ENCODE results near the gene LAMC3.

LAMC3 gene

DNA sequence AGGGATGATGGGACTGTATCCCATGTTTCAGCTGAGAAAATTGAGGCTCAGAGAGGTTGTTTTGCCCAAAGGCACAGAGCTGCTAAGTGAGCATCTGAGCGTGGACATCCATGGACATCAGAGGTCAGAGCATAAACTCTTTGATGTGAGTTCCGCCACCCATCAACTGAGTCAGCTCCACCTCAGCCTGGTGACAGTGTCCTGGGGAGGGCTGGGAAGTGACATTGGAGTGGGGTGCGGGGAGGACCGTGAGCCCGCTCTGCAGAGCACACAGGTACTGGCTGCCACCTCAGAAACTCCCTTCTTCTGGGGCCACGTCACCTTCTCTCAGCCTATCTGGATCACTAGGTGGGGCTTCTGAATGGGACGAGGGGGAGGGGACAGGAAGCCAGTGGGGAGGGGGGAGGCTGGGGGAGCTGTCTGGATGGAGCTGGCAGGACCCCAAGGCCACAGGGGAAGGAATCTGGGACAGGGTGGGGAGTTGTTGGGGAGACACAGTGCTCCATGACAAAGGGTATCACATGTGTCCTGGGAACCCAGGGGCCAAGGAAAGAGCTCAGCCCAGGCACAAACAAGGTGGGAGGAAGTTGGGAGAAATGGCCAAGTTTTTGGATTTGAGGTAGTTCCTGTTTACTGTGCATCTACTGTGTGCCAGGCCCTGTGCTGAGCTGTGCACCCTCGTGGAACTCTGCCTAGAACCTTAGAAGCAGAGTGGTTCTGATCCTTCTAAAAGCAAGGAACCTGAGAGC, 2.5 kb downstream of the LAMC3 start:
- no peak for DNase-seq

DNA sequence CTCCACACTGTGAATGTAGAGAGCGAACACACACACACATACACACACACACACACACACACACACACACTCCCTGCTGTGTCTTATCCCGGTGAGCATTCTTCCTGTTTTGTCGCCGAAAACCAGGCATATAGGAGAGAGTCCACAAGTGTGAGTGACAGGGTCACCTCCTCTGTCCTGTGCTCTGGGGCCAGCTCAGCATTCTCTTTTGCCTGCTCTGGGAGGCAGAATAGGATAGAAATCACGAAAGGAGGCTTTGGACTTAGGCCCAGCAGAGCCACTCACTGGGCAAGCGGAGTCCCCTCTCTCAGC, 3.0 kb downstream of the LAMC3 start:
- no peak for DNase-seq

DNA sequence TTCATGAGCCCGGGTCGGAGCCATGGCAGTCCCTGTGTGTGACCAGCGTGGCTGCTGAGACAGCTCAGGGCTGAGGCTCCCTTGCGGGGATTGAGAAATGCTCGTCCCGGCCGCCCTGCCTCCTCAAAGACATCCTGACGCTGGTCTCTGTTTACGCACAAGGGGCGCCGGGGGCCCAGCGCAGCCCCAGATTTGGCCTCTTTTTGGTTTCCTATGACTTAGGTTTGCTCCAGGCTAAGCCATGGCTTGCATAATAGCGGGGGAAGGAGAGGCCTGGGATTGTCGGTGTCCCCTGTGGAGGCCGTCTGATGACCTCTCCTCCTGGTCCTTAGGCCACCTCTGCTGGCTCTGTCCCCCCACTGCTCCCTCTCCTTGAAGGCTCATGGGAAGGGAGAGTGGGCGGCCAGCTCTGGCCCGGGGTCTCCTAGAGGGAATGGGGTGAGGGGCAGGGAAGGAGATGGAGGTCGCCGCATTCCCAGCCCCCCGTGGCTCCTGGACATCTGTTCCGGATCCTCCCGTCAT, 3.5 kb downstream of the LAMC3 start:
- DNase-seq, result no peak

DNA sequence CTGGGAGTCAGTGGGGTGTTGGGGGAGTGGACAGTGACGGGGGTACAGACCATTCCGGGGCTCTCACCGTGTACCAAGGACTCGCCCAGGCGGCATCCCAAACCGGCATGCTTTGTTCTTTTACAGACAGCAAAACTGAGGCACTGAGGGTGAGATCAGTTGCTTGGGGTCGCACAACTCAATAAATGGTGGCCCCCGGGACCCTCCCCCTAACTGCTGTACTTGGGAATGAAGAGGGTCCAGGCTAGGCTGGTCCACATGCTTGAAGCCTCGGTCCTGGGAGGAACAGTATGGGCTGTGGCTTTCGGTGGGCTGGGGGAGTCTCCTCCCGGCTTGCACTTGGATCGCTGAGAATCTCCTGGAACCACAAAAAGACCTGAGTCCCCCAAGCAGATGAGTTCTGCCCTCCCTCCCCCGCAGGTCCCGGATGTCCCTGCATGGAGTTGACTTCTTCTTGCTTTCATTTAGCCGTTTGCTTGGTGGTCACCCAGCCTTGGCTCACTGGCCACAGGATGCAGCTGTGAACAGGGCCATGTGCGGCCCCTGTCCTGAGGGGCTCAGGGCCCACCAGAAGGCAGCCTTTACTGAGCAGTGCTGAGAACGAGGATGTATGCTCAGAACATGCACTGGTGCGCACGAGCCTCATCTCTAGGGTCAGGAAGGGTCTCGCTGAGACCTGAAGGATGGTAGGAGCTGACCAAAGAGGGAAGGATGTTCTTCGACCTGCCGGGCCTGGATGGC, 4.2 kb downstream of the LAMC3 start:
- DNase-seq, result no peak

DNA sequence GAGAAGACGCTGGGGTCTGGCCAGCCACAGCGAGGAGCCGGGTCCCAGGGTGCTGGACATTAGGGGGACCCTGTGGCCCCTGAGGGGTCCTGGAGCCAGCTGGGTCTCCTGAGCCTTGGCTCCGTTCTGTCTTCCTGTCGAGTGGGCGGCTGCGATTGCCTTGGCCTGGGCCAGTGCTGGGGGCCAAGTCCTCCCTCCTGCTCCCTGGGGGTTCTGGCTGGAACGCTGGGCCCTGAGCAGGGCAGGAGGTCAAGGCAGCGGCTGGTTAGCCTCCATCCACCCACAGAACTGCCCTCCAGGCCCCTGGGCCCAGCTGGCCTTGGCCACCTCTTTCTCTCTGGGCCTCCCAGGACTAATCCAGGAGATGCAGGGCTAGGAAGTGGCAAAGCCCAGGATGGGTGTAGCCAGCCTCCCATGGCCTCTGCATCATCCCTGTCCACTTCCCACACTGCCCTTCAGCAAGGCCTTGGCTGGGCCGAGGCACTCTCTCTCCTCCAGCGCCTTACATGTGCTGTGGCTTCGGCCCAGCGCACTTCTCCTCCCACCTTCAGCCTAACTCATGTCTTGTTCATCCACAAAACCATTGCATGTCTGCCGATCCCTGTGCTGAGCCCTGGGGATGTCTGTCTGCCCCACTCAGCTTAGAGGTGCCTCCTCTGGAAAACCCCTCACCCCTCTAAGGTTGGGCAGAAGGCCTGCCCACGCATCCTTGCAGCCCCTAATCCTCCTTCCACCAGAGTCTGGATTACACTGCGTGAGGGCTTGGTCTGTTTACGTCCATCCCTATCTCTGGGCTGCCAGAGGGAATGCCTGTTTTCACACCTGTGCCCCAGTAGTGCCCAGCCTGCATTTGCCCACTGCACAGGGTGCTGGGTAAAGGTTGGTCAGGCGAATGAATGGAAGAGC, 5.0 kb downstream of the LAMC3 start:
- DNase-seq, result no peak

DNA sequence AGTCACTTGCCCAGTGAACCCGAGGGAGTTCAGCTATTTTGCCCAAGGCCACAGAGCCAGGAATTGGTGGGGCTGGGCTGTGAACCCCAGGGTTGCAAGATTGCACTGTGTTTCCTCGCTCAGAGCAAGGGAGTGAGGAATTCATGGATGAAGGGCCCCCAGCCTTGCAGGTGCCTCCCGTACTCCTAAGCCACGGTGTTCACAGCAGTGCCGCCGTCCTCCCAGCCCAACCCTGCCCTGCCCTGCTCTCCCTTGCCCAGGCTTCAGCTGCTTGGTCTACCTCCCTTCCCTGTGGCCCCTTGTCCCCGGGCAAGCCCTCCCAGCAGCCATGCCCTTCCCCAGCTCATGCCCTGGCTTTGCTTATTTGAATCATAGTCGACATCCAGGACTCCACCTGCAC, 6.1 kb downstream of the LAMC3 start:
- DNase-seq, result no peak

DNA sequence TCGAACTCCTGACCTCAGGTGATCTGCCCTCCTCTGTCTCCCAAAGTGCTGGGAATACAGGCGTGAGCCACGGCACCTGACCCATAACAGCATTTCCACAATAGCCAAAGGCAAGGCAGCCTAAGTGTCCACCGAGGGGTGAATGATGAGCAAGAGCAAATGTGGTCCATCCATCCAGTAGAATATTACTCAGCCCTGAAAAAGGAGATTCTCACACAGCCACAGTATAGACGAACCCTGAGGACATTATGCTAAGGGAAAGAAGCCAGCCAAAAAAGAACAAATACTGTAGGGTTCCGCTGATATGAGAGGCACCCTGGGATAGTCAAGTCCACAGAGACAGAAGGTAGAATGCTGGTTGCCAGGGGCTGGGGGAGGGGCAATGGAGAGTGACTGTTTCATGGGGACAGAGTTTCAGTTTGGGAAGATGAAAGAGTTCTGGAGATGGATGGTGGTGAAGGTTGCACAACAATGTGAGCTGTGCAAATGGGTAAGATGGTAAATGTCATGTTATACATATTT, 7.0 kb downstream of the LAMC3 start:
- DNase-seq, result no peak

DNA sequence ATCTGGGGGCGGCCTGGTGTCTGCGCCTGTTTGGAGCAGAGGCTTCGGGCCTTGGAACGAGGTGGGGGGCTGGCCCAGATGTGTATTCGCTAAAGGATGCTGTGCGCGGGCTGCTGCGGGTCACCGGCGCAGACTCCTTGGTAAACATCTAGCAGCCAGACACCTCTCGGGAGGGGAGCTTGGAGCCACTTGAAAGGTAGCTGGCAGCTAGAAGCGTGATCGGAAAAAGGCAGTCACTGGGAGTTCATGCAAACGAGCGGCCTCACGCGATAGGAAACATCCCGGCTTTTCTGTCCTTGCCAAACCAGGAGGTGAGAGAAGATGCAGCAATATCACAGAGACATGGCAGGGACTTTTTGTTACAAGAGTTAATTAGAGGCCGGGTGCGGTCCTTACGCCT, 8.1 kb downstream of the LAMC3 start:
- DNase-seq, result no peak

DNA sequence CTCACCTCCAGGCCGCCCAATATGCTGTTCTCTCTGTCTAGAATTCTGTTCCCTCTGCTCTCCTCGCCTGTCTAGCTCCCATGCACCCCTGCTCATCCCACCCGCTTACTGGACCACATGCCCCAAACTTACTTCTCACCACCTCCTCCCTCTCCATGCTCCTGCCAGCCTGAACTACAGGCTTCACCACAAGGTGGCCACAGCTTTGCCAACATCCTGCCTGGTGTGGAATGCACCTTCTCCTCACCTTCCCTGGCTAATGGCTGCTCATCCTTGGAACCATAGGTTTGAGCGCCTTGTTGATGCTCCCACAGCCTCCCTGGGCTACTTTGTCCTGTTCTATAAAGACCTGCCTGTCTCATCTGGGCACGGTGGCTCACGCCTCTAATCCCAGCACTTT, 9.6 kb downstream of the LAMC3 start:
- DNase-seq, result no peak

DNA sequence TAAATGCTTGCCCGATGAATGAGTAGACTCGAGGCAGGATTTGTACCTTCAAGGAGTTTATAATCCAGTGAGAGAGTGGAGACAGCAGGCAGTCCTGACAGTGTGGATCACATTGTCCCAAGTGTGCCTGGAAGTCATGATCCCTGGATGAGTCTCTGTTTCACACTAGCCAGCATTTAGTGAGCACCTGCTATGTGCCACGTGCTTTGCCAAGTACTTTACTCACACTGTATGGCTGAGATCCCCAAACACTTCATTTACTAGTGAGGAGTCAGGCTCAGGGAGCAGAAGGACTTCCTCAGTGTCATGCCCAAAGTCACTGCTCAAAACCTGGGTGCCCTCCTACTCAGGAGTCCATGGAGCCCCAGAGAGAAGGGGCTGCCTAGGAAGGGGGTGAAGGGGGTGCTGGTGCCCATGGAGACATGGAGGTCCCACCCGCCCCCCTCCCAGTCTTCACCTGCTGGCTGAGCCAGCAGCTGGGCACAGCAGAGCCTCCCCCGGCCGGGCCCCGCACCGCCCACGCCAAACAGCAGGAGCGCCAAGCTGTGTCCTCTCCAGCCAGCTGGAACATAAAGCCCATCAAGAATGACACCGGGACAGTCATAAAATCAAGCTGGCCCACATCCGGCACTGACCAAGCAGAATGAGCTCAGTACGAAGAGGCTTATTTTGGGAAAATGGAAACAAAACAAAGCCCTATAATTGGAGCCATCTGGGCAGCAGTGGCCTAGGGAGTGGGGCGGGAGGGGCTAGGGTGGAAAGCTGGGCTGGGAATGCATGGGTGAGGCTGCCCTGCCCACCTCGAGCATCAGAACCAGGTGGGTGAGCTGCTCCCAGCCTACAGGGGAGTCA, 10.6 kb downstream of the LAMC3 start:
- DNase-seq, result no peak

DNA sequence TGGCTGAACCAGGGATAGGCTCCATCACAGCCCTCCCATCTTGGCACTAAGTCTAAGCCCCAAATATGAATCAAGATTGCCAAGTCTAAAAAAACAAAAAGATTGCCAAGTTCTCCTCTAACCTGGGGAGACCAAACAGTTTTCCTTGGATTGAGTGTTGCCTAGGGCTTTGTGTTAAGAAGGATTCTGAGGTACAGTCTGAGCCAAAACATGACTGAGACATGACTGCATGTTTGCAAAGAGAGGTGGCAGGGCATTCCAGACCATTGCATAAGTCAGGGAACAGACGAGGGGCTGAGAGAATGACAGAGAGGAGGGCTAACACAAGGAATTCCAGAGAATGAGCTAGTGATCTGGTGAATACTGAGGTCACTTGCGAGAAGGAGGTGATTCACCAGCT, 11.4 kb downstream of the LAMC3 start:
- no peak for DNase-seq

DNA sequence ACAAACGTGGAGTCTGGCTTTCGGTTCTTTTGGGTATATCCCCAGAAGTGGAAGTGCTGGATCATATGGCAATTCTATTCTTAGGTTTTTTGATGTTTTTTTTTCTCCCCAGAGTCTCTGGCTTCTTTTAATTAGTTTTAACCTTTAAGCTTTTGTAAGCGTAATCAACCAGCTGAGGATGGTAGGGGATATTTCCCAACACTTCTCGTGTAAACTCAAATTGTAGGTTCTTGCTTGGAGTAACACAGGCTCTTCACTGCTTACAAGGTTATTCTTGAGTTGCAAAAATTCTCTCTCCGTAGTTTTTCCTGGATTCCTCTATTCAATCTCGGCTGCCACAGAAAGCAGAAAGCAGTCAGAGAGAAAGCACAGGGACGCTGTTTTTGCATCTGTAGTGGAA, 11.9 kb downstream of the LAMC3 start:
- DNase-seq, result no peak

DNA sequence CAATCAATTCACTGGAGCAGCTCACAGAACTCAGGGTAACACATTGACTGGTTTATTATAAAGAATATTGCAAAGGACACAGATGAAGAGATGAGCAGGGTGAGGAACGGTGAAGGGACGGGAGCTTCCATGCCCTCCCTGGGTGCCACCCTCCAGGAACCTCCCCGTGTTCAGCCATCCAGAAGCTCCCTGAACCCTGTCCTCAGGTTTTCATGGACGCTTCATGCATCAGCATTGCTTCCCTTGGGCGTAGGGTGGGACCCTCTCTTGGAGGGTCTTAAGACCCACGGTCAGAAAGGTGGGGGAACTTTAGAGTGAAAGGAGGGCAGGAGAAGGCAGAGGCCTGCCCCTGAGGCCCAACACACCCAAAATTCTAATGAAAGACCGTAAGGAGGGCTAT, 12.8 kb downstream of the LAMC3 start:
- no peak for DNase-seq

DNA sequence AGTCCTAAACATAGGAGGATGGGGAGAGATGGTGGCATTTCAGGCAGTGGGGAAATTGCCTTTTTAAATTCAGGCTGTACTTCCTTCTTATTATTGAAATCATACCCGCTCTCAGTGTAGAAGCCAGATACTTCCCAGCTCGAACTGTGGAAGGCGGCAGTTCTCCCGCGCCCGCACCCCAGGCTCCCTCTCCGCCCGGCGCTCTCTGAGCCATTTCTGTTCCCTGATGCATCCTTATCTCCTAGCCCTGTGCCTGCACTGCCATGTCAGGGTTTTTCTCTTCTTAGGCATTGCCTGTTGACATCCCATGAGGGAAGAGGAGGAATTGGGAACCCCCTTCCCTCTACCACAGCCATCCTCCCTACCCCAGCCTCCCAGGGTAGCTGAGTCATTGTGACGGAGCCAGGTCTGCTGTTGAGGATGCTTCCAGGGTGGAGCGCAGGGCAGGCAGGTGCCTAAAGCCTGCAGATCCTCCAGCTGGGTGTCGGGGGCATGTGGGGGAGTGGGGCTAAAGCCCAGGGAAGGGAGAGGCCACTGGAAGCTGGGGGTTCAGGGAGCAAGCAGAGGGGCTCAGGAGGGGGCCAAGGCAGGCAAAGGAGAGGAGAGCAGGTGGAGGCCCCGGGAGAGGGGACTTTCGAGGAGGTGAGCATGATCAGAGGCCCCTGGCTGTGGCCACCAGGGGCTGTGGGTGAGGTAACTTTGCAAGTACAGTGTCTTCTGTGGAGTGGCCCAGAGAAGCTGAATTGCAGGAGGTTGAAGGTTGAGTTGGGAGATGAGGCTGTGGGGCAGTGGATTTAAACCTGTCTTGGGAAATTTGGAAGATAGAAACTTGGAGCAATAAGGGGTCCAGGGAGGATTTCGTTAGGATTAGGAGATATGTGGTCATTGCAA, 16.2 kb downstream of the LAMC3 start:
- peak in 1 of 56 donors; percentile 7 for DNase-seq

DNA sequence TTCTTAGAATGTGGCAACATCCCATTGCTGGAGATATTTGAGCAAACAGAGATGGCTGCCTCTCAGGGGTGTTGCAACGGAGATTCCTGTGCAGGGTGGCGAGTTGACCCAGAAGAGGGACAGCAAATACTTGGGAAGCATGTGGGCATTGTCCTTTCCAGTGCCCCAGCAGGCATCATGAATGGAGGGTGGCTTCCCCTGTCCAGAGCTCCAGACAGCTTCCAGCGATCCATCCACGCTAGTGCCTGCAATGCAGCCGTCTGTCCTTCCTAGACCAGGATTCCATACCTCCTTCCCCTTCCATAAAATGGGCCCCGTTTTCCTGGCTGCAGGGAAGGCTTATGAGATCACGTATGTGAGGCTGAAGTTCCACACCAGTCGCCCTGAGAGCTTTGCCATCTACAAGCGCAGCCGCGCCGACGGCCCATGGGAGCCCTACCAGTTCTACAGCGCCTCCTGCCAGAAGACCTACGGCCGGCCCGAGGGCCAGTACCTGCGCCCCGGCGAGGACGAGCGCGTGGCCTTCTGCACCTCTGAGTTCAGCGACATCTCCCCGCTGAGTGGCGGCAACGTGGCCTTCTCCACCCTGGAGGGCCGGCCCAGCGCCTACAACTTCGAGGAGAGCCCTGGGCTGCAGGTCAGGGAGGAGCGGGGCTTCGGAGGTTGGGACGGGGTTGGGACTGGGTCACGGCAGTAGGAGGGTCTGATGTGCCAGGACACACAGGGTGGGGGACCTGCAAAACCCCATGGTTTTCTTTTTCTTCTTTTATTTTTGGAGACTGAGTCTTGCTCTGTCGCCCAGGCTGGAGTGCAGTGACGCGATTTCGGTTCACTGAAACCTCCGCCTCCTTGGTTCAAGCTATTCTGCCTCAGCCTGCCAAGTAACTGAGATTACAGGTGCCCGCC, 17.2 kb downstream of the LAMC3 start:
- DNase-seq, result no peak

DNA sequence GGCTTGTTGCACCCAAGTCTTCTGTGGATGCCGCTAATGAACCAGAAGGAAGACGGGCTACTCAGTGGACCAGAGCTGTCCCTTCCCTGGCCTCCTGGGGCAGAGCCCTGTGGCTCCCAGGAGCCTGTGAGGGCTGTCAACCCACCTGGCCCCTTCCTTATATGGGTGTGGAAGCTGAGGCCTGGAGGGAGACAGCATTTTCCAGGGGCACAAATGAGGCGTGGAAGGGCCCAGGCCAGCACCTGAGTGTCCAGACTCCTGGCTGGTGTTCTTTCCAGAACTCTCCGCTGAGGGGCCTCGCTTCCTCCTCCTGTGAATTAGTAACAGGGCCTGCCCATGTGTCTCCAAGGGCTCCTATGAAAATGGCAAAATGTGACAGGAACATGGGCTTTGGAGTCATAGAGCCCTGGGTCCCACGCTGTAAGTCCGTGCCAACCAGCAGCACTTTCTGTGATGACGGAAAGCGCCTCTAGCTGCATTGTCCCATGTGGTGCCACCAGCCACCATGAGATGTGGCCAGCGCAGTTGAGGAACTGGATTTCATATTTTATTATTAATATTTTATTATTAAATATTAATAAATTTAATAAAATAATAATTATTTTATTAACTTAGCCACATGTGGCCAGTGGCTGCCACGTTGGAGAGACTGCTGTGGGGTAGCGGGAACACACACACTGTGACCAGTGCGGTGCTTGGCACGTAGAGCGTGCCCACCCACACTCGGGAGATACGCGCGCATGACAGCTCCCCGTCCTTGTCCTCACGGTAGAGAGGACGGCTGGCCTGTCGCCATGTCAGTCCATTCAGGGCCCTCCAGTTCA, 18.3 kb downstream of the LAMC3 start:
- no peak for DNase-seq

DNA sequence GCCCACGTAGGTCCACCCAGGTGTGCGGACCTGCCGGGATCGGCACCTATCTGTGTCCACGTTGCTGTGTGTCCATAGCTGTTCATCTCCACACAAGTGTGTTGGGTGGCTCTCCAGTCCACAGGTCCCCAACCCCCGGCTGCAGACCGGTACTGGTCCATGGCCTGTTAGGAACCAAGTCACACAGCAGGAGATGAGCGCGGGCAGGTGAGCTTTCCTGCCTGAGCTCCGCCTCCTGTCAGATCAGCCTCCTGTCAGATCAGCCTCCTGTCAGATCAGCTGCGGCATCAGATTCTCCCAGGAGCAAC, 18.9 kb downstream of the LAMC3 start:
- DNase-seq, result no peak

Data from nucleus accumbens (tissue), 56 donors.